GM12801 (cell line): Measurements from ENCODE around the gene AMIGO1.

Experiments used
- CTCF ChIP-seq: IDR thresholded peaks from one replicate; pipeline ENCODE4 v1.5.1; 2011; ENCODE audit warnings: control low read depth; ENCODE audit not compliant: insufficient read length; ENCODE audit errors: extremely low read depth

The AMIGO1 gene

GRCh38 chr1:109504974-109505373 lies 4.6 kb downstream of the AMIGO1 start:
- no peak for TF ChIP-seq CTCF

GRCh38 chr1:109503935-109504334 lies 5.6 kb downstream of the AMIGO1 start:
- no peak for TF ChIP-seq CTCF

GRCh38 chr1:109502364-109502851 lies 7.1 kb downstream of the AMIGO1 start:
- no peak for TF ChIP-seq CTCF

GRCh38 chr1:109501644-109502363 lies 7.7 kb downstream of the AMIGO1 start:
- no peak for TF ChIP-seq CTCF

GRCh38 chr1:109500941-109501381 lies 8.6 kb downstream of the AMIGO1 start:
- no peak for TF ChIP-seq CTCF

- no peak for TF ChIP-seq CTCF
Observed at GRCh38 chr1:109499661-109500536, 9.6 kb downstream of the AMIGO1 start.

- TF ChIP-seq CTCF: no peak
Observed at GRCh38 chr1:109499081-109499480, 10.4 kb downstream of the AMIGO1 start.
